ENCODE results near the gene DGKQ.

The DGKQ gene

DNA sequence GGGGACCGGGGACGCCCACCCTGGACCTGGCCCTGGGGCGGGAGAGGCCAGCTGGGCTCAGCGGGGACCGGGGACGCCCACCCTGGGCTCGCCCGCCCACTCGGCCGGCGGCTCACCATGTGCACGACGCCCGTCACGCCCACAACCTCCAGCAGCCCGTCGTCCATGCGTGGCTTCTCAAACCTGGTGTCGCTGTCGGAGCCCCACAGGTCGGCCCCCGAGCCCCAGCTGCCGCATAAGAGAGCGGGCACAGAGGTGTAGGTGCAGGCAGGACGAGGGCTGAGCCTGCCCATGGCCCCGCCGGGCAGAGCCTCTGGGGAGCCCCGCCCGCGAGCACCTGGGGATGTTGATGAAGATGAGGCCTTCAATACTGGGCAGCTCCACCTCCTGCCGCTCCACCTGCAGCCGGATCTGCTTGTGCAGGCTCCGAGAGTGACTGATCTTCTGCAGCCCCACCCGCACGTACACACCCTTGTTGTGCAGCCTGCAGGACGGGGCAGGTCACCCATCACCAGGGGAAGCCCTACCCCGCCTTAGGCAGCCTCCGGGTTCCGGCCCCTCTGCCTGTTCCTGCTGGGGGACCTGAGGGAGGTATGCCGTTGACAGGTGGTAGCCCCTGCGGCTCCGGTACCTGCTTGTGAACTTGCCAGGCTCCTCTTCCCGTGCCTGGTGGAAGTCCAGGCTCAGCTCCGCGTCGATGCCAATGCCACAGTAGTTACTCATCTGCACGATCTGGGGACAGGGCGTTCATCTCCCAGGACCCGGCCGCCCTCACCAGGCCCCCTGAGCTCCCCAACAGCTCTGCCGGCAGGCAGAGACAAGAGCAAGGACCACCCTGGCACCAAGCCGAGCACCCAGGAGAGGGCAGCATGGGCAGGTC, 11.8 kb downstream of the DGKQ start:
- DNase-seq = no peak

DNA sequence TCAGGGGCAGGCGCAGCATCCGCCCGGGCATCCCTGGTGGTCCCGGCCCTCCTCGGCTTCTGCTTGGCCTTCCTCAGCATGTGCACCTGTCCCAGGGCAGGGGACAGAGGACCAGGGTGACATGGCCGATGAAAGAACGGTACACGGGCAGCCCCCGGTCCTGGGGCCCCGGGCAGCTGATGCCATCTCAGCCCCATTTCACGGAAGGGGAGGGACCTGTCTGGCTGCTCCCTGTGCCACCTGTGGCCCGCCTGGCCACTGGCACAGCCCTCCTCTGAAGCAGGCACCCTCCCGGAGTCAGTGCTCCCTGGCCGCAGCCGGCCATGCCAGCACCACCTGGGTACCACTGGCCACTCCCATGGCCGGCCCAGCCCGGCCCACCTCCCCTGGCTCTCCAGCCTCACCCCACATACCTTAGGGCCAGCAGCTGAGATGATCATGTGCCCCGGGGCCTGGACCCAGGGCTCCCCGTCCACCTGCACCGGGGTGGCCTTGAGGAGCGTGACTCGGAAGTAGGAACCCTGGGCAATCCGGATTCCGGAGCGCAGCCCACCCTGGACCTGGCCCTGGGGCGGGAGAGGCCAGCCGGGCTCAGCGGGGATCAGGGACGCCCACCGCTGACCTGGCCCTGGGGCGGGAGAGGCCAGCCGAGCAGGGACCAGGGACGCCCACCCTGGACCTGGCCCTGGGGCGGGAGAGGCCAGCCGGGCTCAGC, 12.6 kb downstream of the DGKQ start:
- no peak for DNase-seq

DNA sequence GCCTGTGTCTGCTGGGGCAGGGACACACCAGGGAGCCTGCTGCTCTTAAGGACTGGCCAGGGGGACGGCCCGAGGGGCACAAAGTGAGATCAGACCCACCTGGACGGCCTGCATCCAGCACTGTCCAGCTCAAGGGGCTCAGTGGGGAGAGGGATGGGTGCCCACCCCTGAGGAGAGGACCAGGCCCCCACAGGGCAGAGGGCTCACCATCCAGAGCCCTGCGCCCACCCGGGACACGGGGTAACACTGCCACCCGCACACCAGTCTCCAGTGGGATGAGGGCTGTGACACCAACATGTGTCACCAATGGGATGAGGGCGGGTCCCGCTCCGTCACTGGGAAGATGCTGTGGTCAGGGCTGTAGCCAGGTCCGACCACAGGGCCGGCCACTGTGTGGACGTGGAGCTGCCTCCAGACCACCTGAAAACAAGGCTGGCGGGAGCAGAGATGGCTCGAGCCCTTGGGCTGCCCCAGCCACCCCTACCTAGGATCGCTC, 13.2 kb downstream of the DGKQ start:
- no peak for DNase-seq

DNA sequence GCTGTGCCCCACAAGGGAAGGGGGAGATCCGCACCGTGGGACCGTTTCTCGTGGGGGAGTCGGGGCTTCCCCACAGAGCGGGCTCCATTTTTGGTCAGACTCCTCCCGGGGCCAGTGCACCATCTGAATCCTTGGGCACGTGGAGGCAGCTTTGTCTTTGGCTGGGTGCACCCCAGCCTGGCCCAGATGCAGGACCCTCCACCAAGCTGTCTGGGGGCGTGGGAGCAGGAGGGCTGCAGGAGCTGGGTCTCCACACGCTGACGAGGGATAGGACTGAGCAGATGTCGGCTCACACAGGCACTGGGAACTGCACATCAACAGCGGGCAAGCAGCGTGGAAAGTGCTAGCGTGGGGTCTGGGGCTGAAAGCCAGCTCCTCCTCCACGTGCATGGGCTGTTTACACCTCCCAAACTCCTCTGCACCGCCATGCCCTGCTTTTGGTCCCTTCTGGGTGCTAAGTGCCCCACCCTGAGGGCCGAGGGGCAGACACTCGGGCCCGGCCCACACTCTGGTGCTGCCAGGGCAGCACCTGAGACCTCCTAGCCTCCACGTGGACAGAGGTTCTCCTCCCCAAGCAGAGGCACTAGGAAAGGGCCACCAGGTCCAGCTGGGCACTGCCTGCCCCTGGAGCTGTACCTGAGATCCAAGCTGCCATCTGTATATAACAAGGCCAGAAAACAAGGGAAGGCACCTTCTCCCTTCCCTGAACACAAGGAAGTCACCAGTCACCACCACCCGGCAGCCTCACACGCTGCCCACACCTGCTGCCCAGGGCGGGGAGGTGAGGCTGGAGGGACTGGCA, 13.8 kb downstream of the DGKQ start:
- DNase-seq = no peak

DNA sequence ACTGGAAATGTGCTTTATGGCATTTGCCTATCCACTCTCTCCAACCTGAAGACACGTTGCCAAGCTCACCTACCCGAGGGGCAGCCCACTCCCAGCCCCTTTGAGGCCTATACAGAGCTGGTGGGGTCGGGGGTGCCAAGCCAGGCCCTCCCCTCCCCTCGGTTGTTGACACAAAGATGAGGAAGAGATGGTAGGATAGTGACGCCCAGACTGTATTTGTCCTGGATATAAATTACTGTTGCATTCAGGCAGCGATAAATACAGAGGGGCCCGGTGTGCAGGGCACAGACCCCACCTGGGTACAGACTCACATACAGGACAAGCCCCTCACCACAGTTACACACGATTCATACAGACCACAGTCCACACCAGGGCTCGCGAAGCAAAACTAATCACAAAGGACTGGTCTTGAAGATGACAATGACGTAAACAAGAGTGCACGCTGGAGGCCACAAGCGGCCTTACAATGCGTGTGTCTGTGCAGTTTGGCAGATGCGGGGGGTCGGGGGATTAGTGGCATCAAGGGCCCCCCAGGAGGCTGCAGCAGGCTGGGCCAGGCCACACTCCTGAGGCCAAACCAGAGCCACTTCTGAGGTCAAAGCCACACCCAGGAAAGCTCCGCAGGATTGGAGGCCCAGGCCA, 14.6 kb downstream of the DGKQ start:
- no peak for DNase-seq

DNA sequence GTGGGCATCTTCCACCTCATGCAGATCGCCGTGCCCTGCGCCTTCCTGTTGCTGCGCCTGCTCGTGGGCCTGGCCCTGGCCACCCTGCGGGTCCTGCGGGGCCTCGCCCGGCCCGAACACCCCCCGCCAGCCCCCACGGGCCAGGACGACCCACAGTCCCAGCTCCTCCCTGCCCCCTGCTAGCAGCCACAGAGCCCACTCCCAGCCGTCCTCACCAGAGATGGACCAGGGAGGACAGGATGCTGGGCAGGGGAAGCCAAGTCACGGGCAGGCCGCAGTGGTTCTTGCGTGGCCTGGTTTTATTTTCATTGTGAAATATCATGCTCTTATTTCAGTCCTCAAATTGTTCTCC, 15.1 kb downstream of the DGKQ start:
- DNase-seq = no peak

DNA sequence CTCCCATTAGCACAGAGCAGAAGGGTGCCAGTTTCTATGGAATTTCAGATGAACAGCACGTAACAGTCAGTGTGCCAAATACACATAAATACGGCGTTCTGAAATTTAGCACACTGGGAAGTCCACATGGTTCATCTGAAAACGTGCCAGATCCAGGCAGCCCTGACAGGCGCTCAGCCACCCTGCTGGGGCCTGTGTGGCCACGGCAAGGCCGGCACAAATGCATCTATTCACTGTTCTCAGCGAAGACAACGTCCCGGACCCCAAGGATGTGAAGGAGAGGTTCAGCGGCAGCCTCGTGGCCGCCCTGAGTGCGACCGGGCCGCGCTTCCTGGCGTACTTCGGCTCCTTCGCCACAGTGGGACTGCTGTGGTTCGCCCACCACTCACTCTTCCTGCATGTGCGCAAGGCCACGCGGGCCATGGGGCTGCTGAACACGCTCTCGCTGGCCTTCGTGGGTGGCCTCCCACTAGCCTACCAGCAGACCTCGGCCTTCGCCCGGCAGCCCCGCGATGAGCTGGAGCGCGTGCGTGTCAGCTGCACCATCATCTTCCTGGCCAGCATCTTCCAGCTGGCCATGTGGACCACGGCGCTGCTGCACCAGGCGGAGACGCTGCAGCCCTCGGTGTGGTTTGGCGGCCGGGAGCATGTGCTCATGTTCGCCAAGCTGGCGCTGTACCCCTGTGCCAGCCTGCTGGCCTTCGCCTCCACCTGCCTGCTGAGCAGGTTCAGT, 15.6 kb downstream of the DGKQ start:
- DNase-seq = no peak

DNA sequence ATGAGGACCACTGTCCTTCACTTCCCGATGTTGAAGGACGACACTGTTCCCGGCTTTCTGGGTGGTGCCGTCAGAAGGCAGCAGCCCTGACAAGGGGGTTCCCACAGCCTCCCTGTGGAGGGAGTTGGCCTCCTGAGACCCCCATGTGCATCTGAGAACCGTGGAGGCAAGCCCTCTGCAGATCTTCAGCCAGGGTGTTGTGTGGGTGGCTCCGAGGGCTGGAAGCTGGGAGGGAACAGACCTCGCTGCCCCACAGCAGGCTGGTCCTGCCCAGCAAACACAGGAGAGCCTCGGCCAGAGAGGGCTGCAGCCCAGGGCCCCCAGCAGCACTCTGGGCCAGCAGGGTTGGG, 16.2 kb downstream of the DGKQ start:
- no peak for DNase-seq

DNA sequence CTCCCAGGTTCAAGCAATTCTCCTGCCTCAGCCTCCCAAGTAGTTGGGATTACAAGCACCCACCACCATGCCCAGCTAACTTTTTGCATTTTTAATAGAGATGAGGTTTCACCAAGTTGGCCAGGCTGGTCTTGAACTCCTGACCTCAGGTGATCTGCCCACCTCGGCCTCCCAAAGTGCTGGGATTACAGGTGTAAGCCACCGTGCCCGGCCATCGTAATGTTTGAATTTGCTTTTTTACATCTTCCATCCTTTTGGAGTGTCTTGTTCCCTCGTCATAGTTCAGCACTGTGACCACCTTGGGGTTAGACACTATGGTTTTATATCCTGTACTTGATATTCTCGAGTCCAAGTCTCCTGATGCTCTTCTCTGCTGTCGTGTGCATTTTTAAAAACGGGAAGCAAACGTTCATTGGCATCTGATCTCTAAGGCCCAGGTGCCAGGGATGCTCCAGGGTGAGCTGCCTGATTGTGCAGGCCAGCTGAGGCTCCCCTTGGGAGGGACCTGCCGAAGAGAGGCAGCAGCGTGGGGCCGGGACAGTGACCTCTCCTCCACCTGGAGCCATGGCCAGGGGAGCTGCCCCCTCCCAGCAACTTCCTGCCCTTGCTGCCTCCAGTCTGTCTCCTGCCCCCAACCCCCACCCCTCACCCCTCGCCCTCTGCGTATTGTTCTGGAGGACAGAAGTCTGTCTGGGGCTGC, 16.7 kb downstream of the DGKQ start:
- DNase-seq = no peak

DNA sequence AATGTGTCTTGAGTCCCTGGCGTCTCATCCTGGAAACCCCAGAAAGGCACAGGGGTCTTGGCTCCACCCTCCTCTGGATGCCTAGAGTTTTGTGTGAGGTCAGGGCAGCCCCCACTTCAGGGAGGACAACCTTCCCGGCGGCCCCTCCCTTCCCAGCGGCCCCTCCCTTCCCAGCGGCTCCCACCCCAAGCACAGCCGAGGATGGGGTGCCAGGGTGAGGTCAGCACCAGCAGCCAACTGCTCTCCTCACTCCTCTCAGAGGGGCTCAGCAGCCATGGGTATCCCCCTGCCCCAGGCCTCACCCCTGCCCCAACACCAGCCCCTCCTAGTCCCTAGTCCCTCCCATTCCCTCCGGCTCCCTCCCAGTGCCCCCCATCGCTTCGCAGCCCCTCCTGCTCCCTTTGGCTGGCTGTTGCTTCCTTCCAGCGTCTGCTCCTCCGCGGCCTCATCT, 17.4 kb downstream of the DGKQ start:
- DNase-seq = no peak

DNA sequence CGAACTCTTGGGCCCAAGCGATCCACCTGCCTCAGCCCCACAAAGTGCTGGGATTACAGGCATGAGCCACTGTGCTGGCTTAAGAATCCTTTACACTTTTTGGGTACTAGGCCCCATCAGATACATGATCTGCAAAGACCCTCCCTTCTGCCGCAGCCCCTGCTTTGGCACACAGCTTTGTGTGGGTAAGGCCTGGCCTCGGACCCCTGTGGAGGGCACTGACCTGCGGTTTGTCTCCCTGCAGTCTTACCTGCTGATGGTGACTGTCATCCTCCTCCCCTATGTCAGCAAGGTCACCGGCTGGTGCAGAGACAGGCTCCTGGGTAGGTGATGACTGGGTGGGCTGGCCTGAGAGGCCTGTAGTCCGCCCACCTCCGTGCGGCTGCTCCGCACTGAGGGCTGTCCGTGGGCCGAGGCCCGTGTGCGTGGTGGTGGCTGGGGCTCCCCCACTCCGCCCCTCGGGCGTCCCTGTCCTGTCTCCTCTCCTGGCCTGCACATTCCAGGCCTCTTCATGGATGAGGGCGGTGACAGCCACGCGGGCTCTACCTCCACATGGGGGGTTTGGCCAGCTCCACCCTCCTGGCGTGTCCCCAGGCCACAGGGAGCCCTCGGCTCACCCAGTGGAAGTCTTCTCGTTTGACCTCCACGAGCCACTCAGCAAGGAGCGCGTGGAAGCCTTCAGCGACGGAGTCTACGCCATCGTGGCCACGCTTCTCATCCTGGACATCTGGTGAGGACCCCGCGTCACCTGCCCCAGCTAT, 18.0 kb downstream of the DGKQ start:
- DNase-seq = no peak

DNA sequence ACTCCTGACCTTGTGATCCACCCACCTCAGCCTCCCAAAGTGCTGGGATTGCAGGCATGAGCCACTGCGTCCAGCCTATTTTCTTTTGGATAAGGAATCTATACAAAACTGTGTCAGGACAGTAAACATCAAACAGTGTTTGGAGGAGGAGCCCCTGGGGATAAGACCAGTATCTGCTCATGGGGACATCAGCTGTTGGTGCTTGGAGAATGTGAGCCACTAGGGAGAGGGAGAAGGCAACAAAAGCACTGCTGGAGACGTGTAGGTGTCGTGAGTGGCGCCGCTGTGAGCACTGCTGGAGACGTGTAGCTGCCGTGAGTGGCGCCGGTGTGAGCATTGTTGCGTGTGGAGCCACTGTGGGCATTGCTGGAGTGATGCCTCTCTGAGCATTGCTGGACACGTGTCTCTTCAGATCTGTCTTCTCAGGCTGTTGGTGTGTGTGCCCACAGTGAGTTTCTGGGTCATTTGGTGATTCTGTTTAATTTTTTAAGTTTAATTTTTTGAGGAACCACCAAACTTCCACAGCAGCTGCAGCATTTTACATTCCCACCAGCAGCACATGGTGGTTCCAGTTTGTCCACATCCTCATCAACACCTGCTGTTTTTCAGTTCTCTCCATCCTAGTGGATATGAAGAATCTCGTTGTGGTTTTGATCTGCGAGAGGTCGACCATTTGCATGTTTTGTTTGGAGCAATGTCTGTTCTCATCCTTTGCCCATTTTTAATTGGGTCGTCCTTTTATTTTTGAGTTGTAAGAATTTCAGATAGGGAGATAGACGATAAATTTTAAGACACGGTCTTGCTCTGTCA, 19.0 kb downstream of the DGKQ start:
- no peak for DNase-seq

DNA sequence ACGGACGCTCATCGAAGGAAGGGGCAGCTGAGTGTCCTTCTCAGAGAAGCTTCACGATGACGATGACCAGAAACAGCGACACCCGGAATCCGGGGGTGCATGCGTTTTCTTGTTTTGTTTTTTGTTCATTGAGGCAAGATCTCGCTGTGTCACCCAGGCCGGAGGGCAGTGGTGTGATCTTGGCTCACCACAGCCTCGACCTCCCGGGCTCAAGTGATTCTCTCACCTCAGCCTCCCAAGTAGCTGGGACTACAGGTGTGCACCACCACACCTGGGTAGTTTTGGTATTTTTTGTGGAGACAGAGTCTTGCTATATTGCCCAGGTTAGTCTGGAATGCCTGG, 19.8 kb downstream of the DGKQ start:
- DNase-seq = no peak

DNA sequence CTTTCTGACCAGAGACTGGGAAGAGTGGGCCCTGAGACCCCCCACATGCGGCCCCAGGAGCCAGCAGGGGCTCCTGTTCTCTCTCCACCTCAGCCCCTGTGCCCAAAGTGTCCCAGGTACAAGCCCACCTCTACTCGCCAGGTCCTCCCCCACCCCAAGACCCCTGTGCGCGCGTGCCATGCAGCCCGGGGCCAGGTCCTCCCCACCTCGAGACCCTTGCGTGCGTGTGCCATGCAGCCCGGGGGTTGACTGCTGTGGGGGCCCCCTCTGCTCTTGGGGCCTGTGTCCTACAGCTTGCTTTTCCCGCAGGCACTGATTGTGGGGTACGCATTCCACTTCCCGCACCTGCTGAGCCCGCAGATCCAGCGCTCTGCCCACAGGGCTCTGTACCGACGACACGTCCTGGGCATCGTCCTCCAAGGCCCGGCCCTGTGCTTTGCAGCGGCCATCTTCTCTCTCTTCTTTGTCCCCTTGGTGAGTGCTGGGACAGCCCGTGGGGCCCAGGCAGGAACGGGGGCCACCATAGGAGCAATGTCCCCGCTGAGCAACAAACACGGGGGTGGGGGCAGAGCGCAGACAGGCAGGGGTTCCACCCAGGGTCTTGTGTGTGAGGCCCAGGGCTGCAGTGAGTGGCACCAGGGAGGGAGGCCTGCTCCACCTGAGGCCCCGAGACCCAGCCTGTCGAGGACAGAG, 20.3 kb downstream of the DGKQ start:
- DNase-seq = no peak

DNA sequence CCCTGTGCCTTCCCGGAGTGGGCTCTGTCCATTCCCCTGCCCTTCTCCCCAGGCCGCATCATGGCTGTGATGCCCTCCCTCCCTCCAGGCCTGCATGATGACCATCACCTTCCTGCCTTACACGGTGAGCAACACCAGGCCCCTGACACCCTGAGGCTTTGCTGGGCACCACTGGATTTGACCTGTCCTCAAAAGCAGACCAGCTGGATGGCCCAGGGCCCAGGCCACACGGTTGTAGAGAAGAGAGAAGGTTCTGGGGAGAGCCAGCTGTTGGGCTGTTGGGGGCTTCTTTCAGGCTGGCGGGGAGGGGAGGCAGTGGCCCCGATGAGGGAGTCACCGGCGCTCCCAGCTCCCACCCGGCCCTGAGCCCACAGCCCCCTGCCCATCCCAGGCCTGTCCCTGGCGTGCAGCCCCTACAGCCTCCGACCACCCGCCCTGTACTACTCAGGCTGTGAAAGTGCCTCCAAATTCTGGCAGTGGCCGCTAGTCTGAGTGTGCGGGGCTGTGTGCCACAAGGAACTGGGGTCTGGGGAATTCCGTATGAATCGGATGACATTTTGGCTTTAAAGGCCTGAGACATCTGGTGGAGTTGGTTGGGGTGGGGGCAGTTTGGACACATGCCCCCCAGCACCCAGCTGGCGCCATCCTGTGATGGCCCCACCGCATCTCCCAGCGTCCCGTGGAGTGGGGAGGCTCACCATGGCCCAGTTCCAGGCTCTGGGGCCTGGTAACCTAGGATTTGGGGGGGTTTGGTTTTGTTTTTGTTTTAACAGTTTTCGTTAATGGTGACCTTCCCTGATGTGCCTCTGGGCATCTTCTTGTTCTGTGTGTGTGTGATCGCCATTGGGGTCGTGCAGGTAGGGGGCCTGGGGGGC, 21.5 kb downstream of the DGKQ start:
- no peak for DNase-seq

DNA sequence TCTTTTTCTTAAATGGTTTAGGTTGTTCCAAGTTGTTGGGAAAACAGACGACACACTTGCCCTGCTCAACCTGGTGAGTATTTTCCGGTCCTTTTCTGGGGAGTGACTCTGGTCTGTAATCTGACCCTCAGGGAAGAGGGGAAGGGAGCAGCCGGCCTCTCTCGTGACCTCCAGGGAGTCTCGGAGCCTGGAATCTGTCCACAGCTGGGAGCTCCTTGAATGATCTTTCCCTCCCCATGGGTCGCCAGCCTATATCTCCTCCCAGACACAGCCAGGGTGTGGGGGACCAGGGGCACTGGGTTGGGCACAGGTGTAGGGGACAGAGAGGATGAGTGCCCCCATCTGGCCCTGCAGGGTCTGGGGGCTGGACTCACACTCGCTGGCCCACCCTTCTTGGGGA, 22.2 kb downstream of the DGKQ start:
- no peak for DNase-seq

DNA sequence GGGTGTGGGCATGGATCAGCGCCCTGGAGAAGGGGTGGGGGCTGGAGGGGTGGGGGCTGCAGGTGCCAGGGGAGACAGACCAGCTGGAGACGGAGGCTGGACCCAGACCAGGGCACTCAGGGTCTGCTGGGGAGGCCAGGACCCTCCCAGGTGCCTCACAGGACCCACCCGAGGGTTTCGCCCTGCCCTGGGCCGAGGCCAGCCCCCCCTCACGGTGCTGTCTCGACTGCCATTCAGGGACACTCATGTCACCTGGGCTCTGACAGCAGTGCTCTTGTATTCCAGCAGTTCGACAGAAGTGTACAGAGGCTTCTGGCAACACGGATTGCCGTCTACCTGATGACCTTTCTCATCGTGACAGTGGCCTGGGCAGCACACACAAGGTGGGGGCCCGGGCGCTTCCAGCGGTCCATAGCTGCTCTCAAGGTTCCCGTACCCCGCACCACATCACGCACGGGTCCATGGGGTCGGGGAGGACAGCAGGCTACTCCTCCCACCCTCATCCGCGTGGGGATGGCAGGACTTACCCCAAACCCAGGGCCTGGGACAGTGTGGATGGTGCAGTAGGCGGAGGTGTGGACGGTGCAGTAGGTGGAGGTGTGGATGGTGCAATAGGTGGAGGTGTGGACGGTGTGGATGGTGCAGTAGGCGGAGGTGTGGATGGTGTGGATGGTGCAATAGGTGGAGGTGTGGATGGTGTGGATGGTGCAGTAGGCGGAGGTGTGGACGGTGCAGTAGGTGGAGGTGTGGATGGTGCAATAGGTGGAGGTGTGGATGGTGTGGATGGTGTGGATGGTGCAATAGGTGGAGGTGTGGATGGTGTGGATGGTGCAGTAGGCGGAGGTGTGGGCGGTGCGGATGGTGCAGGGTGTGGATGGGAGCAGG, 23.0 kb downstream of the DGKQ start:
- DNase-seq = no peak
